Muscle layer of colon (tissue), 2 donors: ENCODE data around the gene BARX2.

ENCODE experiments used
- H3K27ac ChIP-seq: one replicate; pipeline ENCODE4 v1.7.0; 2013; ENCODE audit warnings: low read depth, mild to moderate bottlenecking, low read length, moderate library complexity
- H3K27me3 ChIP-seq, 2 donors: one replicate each; pipeline ENCODE4 v1.7.0; 2013; ENCODE audit warnings: low read length in 2 of 2, mild to moderate bottlenecking in 2 of 2; ENCODE audit not compliant: insufficient read depth in 2 of 2, control insufficient read depth in 1 of 2
- H3K36me3 ChIP-seq: one replicate; pipeline ENCODE4 v1.7.0; 2013; ENCODE audit warnings: mild to moderate bottlenecking, low read length; ENCODE audit not compliant: insufficient read depth
- H3K4me1 ChIP-seq: one replicate; pipeline ENCODE4 v1.7.0; 2013; ENCODE audit warnings: mild to moderate bottlenecking, low read length; ENCODE audit not compliant: insufficient read depth
- H3K4me3 ChIP-seq, 2 donors: one replicate each; pipeline ENCODE4 v1.7.0; 2013; ENCODE audit warnings: low read length in 2 of 2, low read depth in 1 of 2, mild to moderate bottlenecking in 1 of 2, moderate library complexity in 1 of 2
- H3K9ac ChIP-seq: one replicate; pipeline ENCODE4 v1.7.0; 2013; ENCODE audit warnings: low read length
- H3K9me3 ChIP-seq: one replicate; pipeline ENCODE4 v1.7.0; 2013; ENCODE audit warnings: mild to moderate bottlenecking, low read length
- donor health status: abdominal sarcoma.
- donor health status: Adenocarcinoma of cecum.

The BARX2 gene

GRCh38 chr11:129426776-129427175, 51.1 kb downstream of the BARX2 start:
- no peak overlapping the region for H3K4me3 ChIP-seq
- no peak overlapping the region for H3K27ac ChIP-seq
- no peaks in the 10 kb centered on the region for H3K9me3 ChIP-seq
- no peaks in the 10 kb centered on the region for H3K4me1 ChIP-seq
- H3K9ac ChIP-seq: no peak overlapping the region
- H3K27me3 ChIP-seq: no peaks in the 10 kb centered on the region
- no peaks in the 10 kb centered on the region for H3K36me3 ChIP-seq

- Histone ChIP-seq H3K9ac (no peak overlapping the region), H3K4me1 (no peaks in the 10 kb centered on the region), H3K27me3 (no peaks in the 10 kb centered on the region), H3K9me3 (no peaks in the 10 kb centered on the region), H3K27ac (no peak overlapping the region), H3K4me3 (no peak overlapping the region), H3K36me3 (no peaks in the 10 kb centered on the region)
Observed at GRCh38 chr11:129427376-129427775, 51.7 kb downstream of the BARX2 start.

GRCh38 chr11:129427816-129428406, 52.3 kb downstream of the BARX2 start:
- H3K9me3 ChIP-seq: no peaks in the 10 kb centered on the region
- no peak overlapping the region for H3K27ac ChIP-seq
- no peaks in the 10 kb centered on the region for H3K36me3 ChIP-seq
- H3K4me3 ChIP-seq: no peak overlapping the region
- no peaks in the 10 kb centered on the region for H3K27me3 ChIP-seq
- no peaks in the 10 kb centered on the region for H3K4me1 ChIP-seq
- no peak overlapping the region for H3K9ac ChIP-seq

- no peak overlapping the region for H3K27ac ChIP-seq
- no peaks in the 10 kb centered on the region for H3K9me3 ChIP-seq
- no peaks in the 10 kb centered on the region for H3K27me3 ChIP-seq
- H3K36me3 ChIP-seq: no peaks in the 10 kb centered on the region
- H3K4me3 ChIP-seq: no peak overlapping the region
- H3K9ac ChIP-seq: no peak overlapping the region
- no peaks in the 10 kb centered on the region for H3K4me1 ChIP-seq
Observed at GRCh38 chr11:129428557-129428956, 52.9 kb downstream of the BARX2 start.

- Histone ChIP-seq H3K4me1 (no peaks in the 10 kb centered on the region), H3K27ac (no peak overlapping the region), H3K4me3 (no peak overlapping the region), H3K9ac (no peak overlapping the region), H3K27me3 (no peaks in the 10 kb centered on the region), H3K36me3 (no peaks in the 10 kb centered on the region), H3K9me3 (no peaks in the 10 kb centered on the region)
Observed at GRCh38 chr11:129434641-129435498, 59.2 kb downstream of the BARX2 start.

GRCh38 chr11:129435499-129436245, 60.0 kb downstream of the BARX2 start:
- H3K4me1 ChIP-seq: no peaks in the 10 kb centered on the region
- H3K9ac ChIP-seq: no peak overlapping the region
- no peaks in the 10 kb centered on the region for H3K9me3 ChIP-seq
- no peak overlapping the region for H3K27ac ChIP-seq
- H3K27me3 ChIP-seq: no peaks in the 10 kb centered on the region
- no peak overlapping the region for H3K4me3 ChIP-seq
- H3K36me3 ChIP-seq: no peaks in the 10 kb centered on the region

- H3K4me3 ChIP-seq: no peak overlapping the region
- no peak overlapping the region for H3K27ac ChIP-seq
- no peak overlapping the region for H3K9ac ChIP-seq
- H3K27me3 ChIP-seq: no peaks in the 10 kb centered on the region
- H3K36me3 ChIP-seq: no peaks in the 10 kb centered on the region
- H3K4me1 ChIP-seq: no peaks in the 10 kb centered on the region
- H3K9me3 ChIP-seq: no peaks in the 10 kb centered on the region
Observed at GRCh38 chr11:129436573-129436972, 60.9 kb downstream of the BARX2 start.

GRCh38 chr11:129440028-129440713, 64.5 kb downstream of the BARX2 start:
- no peaks in the 10 kb centered on the region for H3K36me3 ChIP-seq
- H3K4me1 ChIP-seq: no peaks in the 10 kb centered on the region
- H3K9me3 ChIP-seq: no peaks in the 10 kb centered on the region
- no peak overlapping the region for H3K4me3 ChIP-seq
- no peaks in the 10 kb centered on the region for H3K27me3 ChIP-seq
- no peak overlapping the region for H3K27ac ChIP-seq
- no peak overlapping the region for H3K9ac ChIP-seq

GRCh38 chr11:129442171-129442570, 66.5 kb downstream of the BARX2 start:
- H3K4me1 ChIP-seq: no peaks in the 10 kb centered on the region
- no peaks in the 10 kb centered on the region for H3K36me3 ChIP-seq
- no peak overlapping the region for H3K4me3 ChIP-seq
- no peak overlapping the region for H3K27ac ChIP-seq
- no peaks in the 10 kb centered on the region for H3K9me3 ChIP-seq
- no peak overlapping the region for H3K9ac ChIP-seq
- no peaks in the 10 kb centered on the region for H3K27me3 ChIP-seq

GRCh38 chr11:129443276-129443675, 67.6 kb downstream of the BARX2 start:
- Histone ChIP-seq H3K9ac (no peak overlapping the region), H3K36me3 (no peaks in the 10 kb centered on the region), H3K9me3 (no peaks in the 10 kb centered on the region), H3K4me3 (no peak overlapping the region), H3K27me3 (no peaks in the 10 kb centered on the region), H3K27ac (no peak overlapping the region), H3K4me1 (no peaks in the 10 kb centered on the region)

- Histone ChIP-seq H3K27me3 (no peaks in the 10 kb centered on the region), H3K4me1 (no peaks in the 10 kb centered on the region), H3K9me3 (no peaks in the 10 kb centered on the region), H3K27ac (no peak overlapping the region), H3K9ac (no peak overlapping the region), H3K4me3 (no peak overlapping the region), H3K36me3 (no peaks in the 10 kb centered on the region)
Observed at GRCh38 chr11:129444274-129444673, 68.6 kb downstream of the BARX2 start.
